CD14-positive monocyte (primary cell): ENCODE results near the gene RPL23. TPM values are rescaled to one million over a fixed set of nuclear protein-coding genes. Genes with fewer than 3 reads are reported as not detected.

Source experiments
- DNase-seq, 3 donors: peaks; one replicate each; pipeline ENCODE4 v3.0.0-alpha.2; 2011 to 2022
- H2AFZ ChIP-seq: 2 replicates; pipeline ENCODE4 v1.6.0; 2012; ENCODE audit warnings: mild to moderate bottlenecking, low read depth, low read length, inconsistent platforms; ENCODE audit not compliant: insufficient read depth, poor library complexity, severe bottlenecking
- H3K27ac ChIP-seq, 2 donors: 1 replicate in 1 of 2; 2 replicates in 1 of 2; pipeline ENCODE4 v1.5.1; 2012 to 2013; ENCODE audit warnings: low read length in 2 of 2, control low read depth in 1 of 2, inconsistent platforms in 1 of 2, low read depth in 1 of 2, mild to moderate bottlenecking in 1 of 2
- H3K27me3 ChIP-seq, 2 donors: one replicate each; pipeline versions ENCODE4 v1.6.0 to v1.6.1; 2011 to 2013; ENCODE audit warnings: low read length in 2 of 2; ENCODE audit not compliant: control insufficient read depth in 2 of 2, insufficient read depth in 2 of 2
- H3K36me3 ChIP-seq, 2 donors: replicated peaks in 1 of 2; 1 replicate in 1 of 2; 2 replicates in 1 of 2; pipeline versions ENCODE4 v1.5.1 to v1.6.1; 2012 to 2013; ENCODE audit warnings: low read length in 2 of 2, control low read depth in 1 of 2, inconsistent platforms in 1 of 2, mild to moderate bottlenecking in 1 of 2; ENCODE audit not compliant: insufficient read depth in 2 of 2, control insufficient read depth in 1 of 2
- H3K4me1 ChIP-seq, 2 donors: 1 replicate in 1 of 2; 2 replicates in 1 of 2; pipeline versions ENCODE4 v1.5.1 to v1.6.1; 2012 to 2013; ENCODE audit warnings: low read length in 2 of 2, control low read depth in 1 of 2, inconsistent platforms in 1 of 2, mild to moderate bottlenecking in 1 of 2, moderate library complexity in 1 of 2; ENCODE audit not compliant: insufficient read depth in 2 of 2, control insufficient read depth in 1 of 2
- H3K4me2 ChIP-seq: replicated peaks from 2 replicates; pipeline ENCODE3; 2012; ENCODE audit warnings: low read length, moderate library complexity, mild to moderate bottlenecking; ENCODE audit not compliant: poor library complexity, severe bottlenecking; ENCODE audit errors: extremely low read depth
- H3K4me3 ChIP-seq, 3 experiments: fragments of 200-600 bp in 1 of 3; sonication (generic) in 1 of 3; replicated peaks in 1 of 3; 1 replicate in 2 of 3; 2 replicates in 1 of 3; pipeline ENCODE4 v1.5.1; 2011 to 2013; ENCODE audit warnings: low read length in 3 of 3, mild to moderate bottlenecking in 3 of 3, control low read depth in 2 of 3, low read depth in 2 of 3, inconsistent platforms in 1 of 3, moderate library complexity in 1 of 3
- H3K79me2 ChIP-seq: 2 replicates; pipeline ENCODE4 v1.6.0; 2012; ENCODE audit warnings: mild to moderate bottlenecking, control low read depth, inconsistent platforms, low read length, moderate library complexity; ENCODE audit not compliant: insufficient read depth
- H3K9ac ChIP-seq: 2 replicates; pipeline ENCODE4 v1.6.0; 2017; ENCODE audit warnings: low read length, mild to moderate bottlenecking; ENCODE audit not compliant: insufficient read depth, poor library complexity, severe bottlenecking
- H3K9me3 ChIP-seq, 2 donors: replicated peaks in 1 of 2; 1 replicate in 1 of 2; 2 replicates in 1 of 2; pipeline versions ENCODE4 v1.5.1 to v1.6.1; 2012 to 2013; ENCODE audit warnings: low read length in 2 of 2, control low read depth in 1 of 2; ENCODE audit not compliant: control insufficient read depth in 1 of 2, insufficient read depth in 1 of 2
- H4K20me1 ChIP-seq: 2 replicates; pipeline ENCODE4 v1.6.0; 2012; ENCODE audit warnings: mild to moderate bottlenecking, low read length, control low read depth, moderate library complexity; ENCODE audit not compliant: insufficient read depth
- H3K27ac Mint-ChIP-seq, 7 donors: one replicate each; pipeline ENCODE4 v1.8.0; 2020; ENCODE audit warnings: mild to moderate bottlenecking in 7 of 7, mixed read lengths in 7 of 7, moderate library complexity in 6 of 7, inconsistent platforms in 2 of 7
- H3K27me3 Mint-ChIP-seq, 3 donors: one replicate each; pipeline ENCODE4 v1.8.0; 2021 to 2022; ENCODE audit warnings: low read depth in 3 of 3, mild to moderate bottlenecking in 3 of 3, mixed read lengths in 3 of 3, moderate library complexity in 3 of 3, inconsistent platforms in 1 of 3
- H3K36me3 Mint-ChIP-seq, 2 donors: one replicate each; pipeline ENCODE4 v1.8.0; 2020; ENCODE audit warnings: mixed read lengths in 2 of 2, inconsistent platforms in 1 of 2, mild to moderate bottlenecking in 1 of 2
- H3K4me1 Mint-ChIP-seq: one replicate; pipeline ENCODE4 v1.8.0; 2020; ENCODE audit warnings: mild to moderate bottlenecking, mixed read lengths
- H3K4me3 Mint-ChIP-seq, 2 donors: one replicate each; pipeline ENCODE4 v1.8.0; 2020; ENCODE audit warnings: mild to moderate bottlenecking in 2 of 2, mixed read lengths in 2 of 2, moderate library complexity in 1 of 2
- H3K9me3 Mint-ChIP-seq, 7 donors: one replicate each; pipeline ENCODE4 v1.8.0; 2020 to 2022; ENCODE audit warnings: mixed read lengths in 7 of 7, mild to moderate bottlenecking in 6 of 7, moderate library complexity in 6 of 7, inconsistent platforms in 2 of 7
- CTCF ChIP-seq: fragments of 200-600 bp; IDR thresholded peaks from one replicate; pipeline ENCODE4 v1.8.0; 2022; ENCODE audit warnings: antibody characterized with exemption, mild to moderate bottlenecking
- WGBS: methylation state at CpG from one replicate; pipeline ENCODE4 v1.1.5; 2013; ENCODE audit warnings: missing lambda C conversion rate; ENCODE audit not compliant: insufficient coverage; 5-methylcytosine and 5-hydroxymethylcytosine counted together
- intact Hi-C, 2 donors: fragments of 100-400 bp; cut with micrococcal nuclease; formaldehyde crosslinking; loops; one replicate each; pipeline versions ENCODE4 v1.15.0 to v1.15.1; 2023
- polyA plus RNA-seq, 3 donors: library from polyadenylated mRNA; depleted of rRNA in 1 of 3; unstranded in 2 of 3; stranded (reverse) in 1 of 3; fragments of 300-500 nt in 2 of 3; fragments of >200 nt in 1 of 3; fragmentation: Illumina TruSeq in 2 of 3; gene quantifications; 1 replicate in 2 of 3; 2 replicates in 1 of 3; pipeline ENCODE4 v1.2.3, GENCODE V29; 2012 to 2021

RPL23 gene
- polyA plus RNA-seq, 3 donors: 561 to 1,701 (median 618) TPM

GRCh38 chr17:38825762-38826247 lies 27.7 kb downstream of the RPL23 start:
- peak overlapping the region; percentile 99 to 100 (median 100) for H3K27ac Mint-ChIP-seq
- H3K36me3 Mint-ChIP-seq: peaks cover 15 to 28% of the 10 kb centered on the region in 2 donors
- Histone ChIP-seq H4K20me1 (peaks cover 4% of the 10 kb centered on the region), H3K79me2 (peaks cover 44% of the 10 kb centered on the region), H3K9me3 (no peaks in the 10 kb centered on the region), H3K4me3 (peak overlapping the region; percentile 80 to 91 (median 82)), H3K4me1 (peaks cover 16 to 19% of the 10 kb centered on the region in 2 donors), H3K36me3 (peaks cover 8% of the 10 kb centered on the region in 2 donors), H3K4me2 (peak overlapping the region; percentile 83), H3K27ac (peak overlapping the region; percentile 98 to 100), H3K27me3 (no peaks in the 10 kb centered on the region), H2AFZ (peak overlapping the region; percentile 87), H3K9ac (peak overlapping the region; percentile 88)
- intact Hi-C loops: loop anchor here in 1 of 2 donors (1.0 to 2.0 kb wide), 2 partner anchors 27 to 45 kb away; partner anchors contain the start of genes LASP1 and RPL23
- H3K4me3 Mint-ChIP-seq: peak overlapping the region; percentile 98 to 100
- peaks cover 0 to 3% (median 0%) of the 10 kb centered on the region in 7 donors for H3K9me3 Mint-ChIP-seq
- peaks cover 1 to 6% (median 3%) of the 10 kb centered on the region in 3 donors for H3K27me3 Mint-ChIP-seq
- DNase-seq: no peak
- no peak for TF ChIP-seq CTCF
- 95% methylated on average over 13 of the region's 17 CpGs for WGBS
- H3K4me1 Mint-ChIP-seq: peaks cover 20% of the 10 kb centered on the region

GRCh38 chr17:38824899-38825761 lies 28.4 kb downstream of the RPL23 start, which contains the start of gene CWC25:
Gene CWC25, minus strand, starts transcription at chr17:38825321. Its CDS starts 138 bp downstream, at chr17:38825183.
- TF ChIP-seq CTCF: no peak
- Histone ChIP-seq H3K4me1 (peaks cover 16 to 19% of the 10 kb centered on the region in 2 donors), H3K27me3 (no peaks in the 10 kb centered on the region), H3K9me3 (no peaks in the 10 kb centered on the region), H2AFZ (peak within 1 kb of the TSS; percentile 87), H3K79me2 (peaks cover 51% of the 10 kb centered on the region), H3K4me2 (peak within 1 kb of the TSS; percentile 83), H4K20me1 (peaks cover 4% of the 10 kb centered on the region), H3K9ac (peak within 1 kb of the TSS; percentile 88), H3K27ac (peak within 1 kb of the TSS; percentile 98 to 100), H3K36me3 (peaks cover 15% of the 10 kb centered on the region in 2 donors), H3K4me3 (peak within 1 kb of the TSS; percentile 80 to 91 (median 82))
- Mint-ChIP-seq H3K4me1 (peaks cover 20% of the 10 kb centered on the region), H3K27ac (peak within 1 kb of the TSS; percentile 99 to 100 (median 100)), H3K27me3 (peaks cover 3 to 6% (median 4%) of the 10 kb centered on the region in 3 donors), H3K9me3 (peaks cover 0 to 3% (median 0%) of the 10 kb centered on the region in 7 donors), H3K4me3 (peak within 1 kb of the TSS; percentile 98 to 100), H3K36me3 (peaks cover 22 to 34% of the 10 kb centered on the region in 2 donors)
- intact Hi-C loops: loop anchor here (1.0 to 5.0 kb wide), 3 partner anchors 28 to 46 kb away; partner anchors contain the start of genes LASP1 (in 1 of the 2) and RPL23 (in 1 of the 2)
- WGBS: under 1% methylated on average over 54 of the region's 55 CpGs
- peak; percentile 95 to 99 (median 97) for DNase-seq
